Activated naive CD8-positive, alpha-beta T cell (primary cell): ENCODE measurements around the gene FIGN.

Experiments used
- H3K27ac Mint-ChIP-seq: one replicate; pipeline ENCODE4 v1.8.0; 2021; ENCODE audit warnings: mixed read lengths
- H3K27me3 Mint-ChIP-seq: one replicate; pipeline ENCODE4 v1.8.0; 2021; ENCODE audit warnings: mixed read lengths
- H3K36me3 Mint-ChIP-seq: one replicate; pipeline ENCODE4 v1.8.0; 2021; ENCODE audit warnings: mixed read lengths
- H3K4me1 Mint-ChIP-seq: one replicate; pipeline ENCODE4 v1.8.0; 2021; ENCODE audit warnings: low read depth, mixed read lengths
- H3K4me3 Mint-ChIP-seq: one replicate; pipeline ENCODE4 v1.8.0; 2021; ENCODE audit warnings: mild to moderate bottlenecking, mixed read lengths
- H3K9me3 Mint-ChIP-seq: one replicate; pipeline ENCODE4 v1.8.0; 2021; ENCODE audit warnings: low read depth, mixed read lengths

FIGN gene

DNA sequence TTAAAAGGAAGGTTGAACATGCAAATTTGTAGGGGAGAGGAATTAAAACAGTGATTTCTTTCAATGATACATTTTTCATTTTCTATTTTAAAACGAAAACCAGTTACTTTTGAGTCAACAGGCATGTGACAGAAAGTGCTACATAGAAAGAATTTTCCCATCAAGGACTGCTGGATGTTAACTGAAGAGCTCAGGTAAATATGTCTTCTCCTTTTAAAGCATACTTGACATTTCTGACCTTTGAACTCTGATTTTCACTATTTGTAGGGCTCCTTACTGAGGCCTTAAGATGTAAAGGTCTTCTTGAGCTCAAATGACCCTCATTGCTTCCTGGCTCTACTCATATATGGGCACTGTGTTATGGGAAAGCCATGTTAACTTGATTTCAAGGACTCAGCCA is 32.4 kb downstream of the FIGN start:
- Mint-ChIP-seq H3K27me3 (no peaks in the 10 kb centered on the region), H3K4me1 (no peaks in the 10 kb centered on the region), H3K27ac (no peak overlapping the region), H3K4me3 (no peak overlapping the region), H3K36me3 (no peaks in the 10 kb centered on the region), H3K9me3 (no peaks in the 10 kb centered on the region)

DNA sequence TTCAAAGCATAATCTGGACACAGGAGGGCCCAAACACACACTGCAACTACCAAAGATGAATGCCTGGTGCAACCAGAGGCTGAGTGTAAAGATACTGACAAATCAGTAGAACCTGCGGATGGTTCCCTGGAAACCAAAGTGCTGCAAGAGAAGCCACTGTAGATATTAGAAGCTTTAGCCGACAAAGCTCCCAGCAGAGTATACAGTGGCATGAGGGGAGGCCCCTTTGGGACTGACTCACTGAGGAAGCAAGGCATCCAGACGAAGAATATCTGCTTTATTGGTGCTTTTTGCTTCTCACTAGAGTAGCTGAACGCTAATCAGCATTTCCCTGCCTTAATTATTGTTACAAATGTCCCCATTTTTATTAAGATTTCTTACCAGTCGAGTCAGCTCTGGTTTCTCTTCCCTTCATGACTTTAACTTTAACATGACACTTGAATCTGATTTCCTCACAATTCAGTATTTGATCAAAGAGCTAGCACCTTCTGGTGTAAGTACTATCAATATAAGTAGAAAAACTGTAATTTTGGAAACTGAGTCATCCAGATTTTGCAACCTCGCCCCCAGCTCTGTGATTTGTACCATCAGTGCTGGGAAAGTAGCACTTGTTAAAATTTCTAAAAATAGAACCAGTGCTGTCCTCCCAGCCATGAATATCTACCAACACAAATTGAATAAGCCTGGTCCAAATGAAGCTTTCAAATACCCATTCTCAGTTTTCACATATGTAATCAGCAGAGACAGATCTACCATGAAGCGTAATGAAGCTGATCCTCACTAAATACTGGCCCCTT is 34.2 kb downstream of the FIGN start:
- Mint-ChIP-seq H3K9me3 (no peaks in the 10 kb centered on the region), H3K4me1 (no peaks in the 10 kb centered on the region), H3K27ac (no peak overlapping the region), H3K27me3 (no peaks in the 10 kb centered on the region), H3K36me3 (no peaks in the 10 kb centered on the region), H3K4me3 (no peak overlapping the region)

GRCh38 chr2:163698857-163699256 is 37.0 kb downstream of the FIGN start:
- Mint-ChIP-seq H3K27me3 (no peaks in the 10 kb centered on the region), H3K4me3 (no peak overlapping the region), H3K9me3 (peaks cover 7% of the 10 kb centered on the region), H3K4me1 (no peaks in the 10 kb centered on the region), H3K27ac (no peak overlapping the region), H3K36me3 (no peaks in the 10 kb centered on the region)

DNA sequence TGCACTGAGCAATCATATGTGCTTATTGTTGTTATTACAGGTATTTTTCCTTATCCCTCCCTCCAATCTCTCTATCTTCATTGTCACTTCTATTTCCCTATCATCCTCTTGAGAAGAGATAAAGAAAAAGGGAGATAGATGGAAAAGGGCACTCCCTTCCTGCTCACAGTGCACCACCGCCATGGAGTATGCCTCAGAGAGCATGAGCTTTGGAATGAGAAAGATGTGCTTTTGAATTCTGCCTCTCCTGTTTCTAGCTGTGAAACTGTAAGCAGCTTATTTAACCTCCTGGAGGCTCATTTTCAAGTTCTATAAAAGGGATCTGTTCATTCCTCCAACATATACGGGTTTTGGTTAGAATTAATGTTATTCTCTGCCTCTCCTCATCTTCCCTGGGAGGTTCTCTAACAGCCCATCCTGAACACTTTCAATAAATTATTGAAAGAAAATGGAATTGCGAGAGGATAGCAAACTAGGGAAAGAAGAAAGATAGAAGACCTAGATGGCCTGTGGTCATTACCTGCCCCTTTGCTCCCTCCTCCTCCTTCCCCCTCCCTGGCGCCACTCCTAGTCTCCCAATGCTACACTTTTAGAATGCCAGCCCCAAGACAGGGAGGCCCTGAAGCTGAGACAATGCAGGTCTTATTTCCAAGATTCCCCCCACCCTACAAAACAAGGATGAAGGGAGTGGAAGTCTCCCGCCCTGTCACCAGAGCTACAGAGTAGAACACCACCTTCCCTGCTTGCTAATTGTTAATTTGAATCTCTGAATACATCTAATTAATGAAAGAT is 37.8 kb downstream of the FIGN start:
- H3K36me3 Mint-ChIP-seq: no peaks in the 10 kb centered on the region
- no peaks in the 10 kb centered on the region for H3K4me1 Mint-ChIP-seq
- peaks cover 12% of the 10 kb centered on the region for H3K9me3 Mint-ChIP-seq
- no peaks in the 10 kb centered on the region for H3K27me3 Mint-ChIP-seq
- H3K27ac Mint-ChIP-seq: no peak overlapping the region
- H3K4me3 Mint-ChIP-seq: no peak overlapping the region

GRCh38 chr2:163697429-163697828 is 38.4 kb downstream of the FIGN start:
- H3K9me3 Mint-ChIP-seq: peaks cover 16% of the 10 kb centered on the region
- no peaks in the 10 kb centered on the region for H3K4me1 Mint-ChIP-seq
- no peaks in the 10 kb centered on the region for H3K36me3 Mint-ChIP-seq
- H3K27me3 Mint-ChIP-seq: no peaks in the 10 kb centered on the region
- no peak overlapping the region for H3K27ac Mint-ChIP-seq
- H3K4me3 Mint-ChIP-seq: no peak overlapping the region

- Mint-ChIP-seq H3K4me1 (no peaks in the 10 kb centered on the region), H3K27me3 (no peaks in the 10 kb centered on the region), H3K27ac (no peak overlapping the region), H3K9me3 (peaks cover 17% of the 10 kb centered on the region), H3K36me3 (no peaks in the 10 kb centered on the region), H3K4me3 (no peak overlapping the region)
Observed at GRCh38 chr2:163693484-163693883, 42.3 kb downstream of the FIGN start.

- no peaks in the 10 kb centered on the region for H3K4me1 Mint-ChIP-seq
- no peak overlapping the region for H3K4me3 Mint-ChIP-seq
- no peaks in the 10 kb centered on the region for H3K36me3 Mint-ChIP-seq
- peaks cover 22% of the 10 kb centered on the region for H3K9me3 Mint-ChIP-seq
- no peak overlapping the region for H3K27ac Mint-ChIP-seq
- no peaks in the 10 kb centered on the region for H3K27me3 Mint-ChIP-seq
Observed at GRCh38 chr2:163692611-163693482, 43.0 kb downstream of the FIGN start.

GRCh38 chr2:163692081-163692480 is 43.7 kb downstream of the FIGN start:
- Mint-ChIP-seq H3K4me1 (no peaks in the 10 kb centered on the region), H3K4me3 (no peak overlapping the region), H3K9me3 (peaks cover 22% of the 10 kb centered on the region), H3K36me3 (no peaks in the 10 kb centered on the region), H3K27me3 (no peaks in the 10 kb centered on the region), H3K27ac (no peak overlapping the region)

DNA sequence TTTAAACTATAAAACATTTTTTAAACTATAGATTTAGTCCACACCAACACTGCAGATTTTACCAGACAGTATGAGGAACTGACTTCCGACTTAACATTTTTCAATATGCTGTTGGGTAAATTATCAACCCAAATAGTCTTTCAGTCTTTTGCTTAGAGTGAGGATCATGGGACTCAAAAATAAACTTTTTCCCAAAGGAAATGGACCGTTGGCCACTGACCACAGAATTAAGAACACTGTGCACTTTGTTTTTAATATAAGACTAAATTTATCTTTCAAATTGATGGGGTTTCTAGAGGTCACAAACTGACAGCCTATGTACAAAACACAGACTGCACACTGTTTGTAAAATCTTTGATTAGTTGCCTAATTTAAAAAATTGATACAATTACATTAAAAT is 44.9 kb downstream of the FIGN start:
- no peak overlapping the region for H3K27ac Mint-ChIP-seq
- H3K36me3 Mint-ChIP-seq: no peaks in the 10 kb centered on the region
- H3K4me1 Mint-ChIP-seq: no peaks in the 10 kb centered on the region
- H3K9me3 Mint-ChIP-seq: peaks cover 22% of the 10 kb centered on the region
- H3K4me3 Mint-ChIP-seq: no peak overlapping the region
- no peaks in the 10 kb centered on the region for H3K27me3 Mint-ChIP-seq

DNA sequence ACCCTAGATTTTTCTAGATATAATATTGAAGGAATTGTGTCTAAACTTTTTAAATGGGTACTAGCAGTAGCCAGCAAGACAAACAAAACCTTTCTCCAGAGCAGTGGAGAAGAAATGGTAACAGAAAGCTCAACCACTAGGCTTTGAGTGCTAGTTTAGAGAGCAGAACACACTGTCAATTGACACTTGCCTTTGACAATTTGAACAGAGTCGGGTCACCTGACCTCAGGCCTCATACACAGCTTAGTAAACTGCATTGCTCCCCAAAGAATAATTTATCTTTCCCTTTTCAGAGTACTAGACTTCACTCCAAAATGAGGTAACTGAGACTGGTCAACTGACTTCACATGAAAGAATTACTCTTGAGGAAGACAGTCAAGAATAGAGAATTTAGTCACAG is 48.6 kb downstream of the FIGN start:
- H3K36me3 Mint-ChIP-seq: no peaks in the 10 kb centered on the region
- H3K4me3 Mint-ChIP-seq: no peak overlapping the region
- H3K9me3 Mint-ChIP-seq: peaks cover 6% of the 10 kb centered on the region
- no peak overlapping the region for H3K27ac Mint-ChIP-seq
- H3K4me1 Mint-ChIP-seq: no peaks in the 10 kb centered on the region
- no peaks in the 10 kb centered on the region for H3K27me3 Mint-ChIP-seq

DNA sequence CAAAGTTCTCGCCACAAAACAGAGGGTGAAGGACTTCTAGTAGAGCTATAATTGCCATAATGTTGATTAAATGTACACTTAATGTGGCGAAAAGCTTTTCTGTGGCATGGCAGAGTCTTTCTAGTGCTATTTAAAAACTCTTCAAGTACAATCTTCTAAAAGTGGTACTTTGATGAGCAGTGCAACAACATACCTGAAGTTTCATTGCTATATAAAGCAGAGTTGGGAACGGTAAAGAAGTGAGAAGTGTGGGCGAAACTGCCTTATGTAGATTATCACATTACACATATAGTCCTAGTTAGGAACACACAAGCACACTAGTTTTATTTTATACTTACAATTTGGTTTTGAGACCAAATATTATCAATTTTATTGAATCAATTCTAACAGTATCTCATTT is 49.5 kb downstream of the FIGN start:
- Mint-ChIP-seq H3K4me1 (no peaks in the 10 kb centered on the region), H3K27me3 (no peaks in the 10 kb centered on the region), H3K4me3 (no peak overlapping the region), H3K36me3 (no peaks in the 10 kb centered on the region), H3K27ac (no peak overlapping the region), H3K9me3 (peaks cover 6% of the 10 kb centered on the region)

DNA sequence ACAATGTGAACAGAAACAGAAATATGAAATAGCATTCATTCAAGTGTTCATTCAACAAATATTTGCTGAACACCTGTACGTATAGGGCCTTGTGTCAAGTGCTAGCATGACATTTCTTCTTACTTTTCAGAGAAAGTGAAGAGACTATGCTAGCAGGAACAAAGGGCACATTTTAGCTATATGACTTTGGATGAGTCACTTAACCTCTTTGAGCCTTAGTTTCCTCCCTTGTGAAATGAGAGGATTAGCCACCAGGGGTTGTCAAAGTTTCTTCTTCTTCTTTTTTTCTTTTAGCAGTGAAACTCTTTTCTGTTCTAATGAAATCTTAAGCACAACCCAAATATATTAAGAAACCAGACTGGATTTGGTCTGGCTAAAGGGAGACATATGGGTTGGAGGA is 53.1 kb downstream of the FIGN start:
- H3K4me3 Mint-ChIP-seq: no peak overlapping the region
- no peak overlapping the region for H3K27ac Mint-ChIP-seq
- H3K27me3 Mint-ChIP-seq: no peaks in the 10 kb centered on the region
- no peaks in the 10 kb centered on the region for H3K9me3 Mint-ChIP-seq
- no peaks in the 10 kb centered on the region for H3K36me3 Mint-ChIP-seq
- H3K4me1 Mint-ChIP-seq: no peaks in the 10 kb centered on the region

DNA sequence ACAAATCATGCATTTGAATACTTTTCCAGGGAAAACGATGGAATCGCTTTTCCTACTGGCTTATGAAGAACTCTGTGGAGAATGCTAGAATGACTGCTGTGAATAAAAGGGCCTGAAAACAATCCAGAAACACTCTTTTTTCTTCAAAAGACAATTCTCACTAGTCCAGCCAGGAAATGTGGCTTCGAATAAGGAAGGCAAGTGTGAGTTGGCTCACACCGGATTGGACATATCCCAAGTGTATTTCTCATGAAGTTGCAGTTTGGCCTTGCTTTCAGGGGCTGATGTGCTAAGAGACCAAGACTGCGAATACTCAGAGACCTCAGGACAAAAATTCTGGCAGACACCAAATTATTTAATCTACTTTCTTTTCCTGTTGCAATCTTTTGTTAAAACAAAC is 54.1 kb downstream of the FIGN start:
- Mint-ChIP-seq H3K4me1 (no peaks in the 10 kb centered on the region), H3K27me3 (no peaks in the 10 kb centered on the region), H3K9me3 (no peaks in the 10 kb centered on the region), H3K27ac (no peak overlapping the region), H3K36me3 (no peaks in the 10 kb centered on the region), H3K4me3 (no peak overlapping the region)

- no peaks in the 10 kb centered on the region for H3K27me3 Mint-ChIP-seq
- no peaks in the 10 kb centered on the region for H3K36me3 Mint-ChIP-seq
- no peak overlapping the region for H3K27ac Mint-ChIP-seq
- H3K4me3 Mint-ChIP-seq: no peak overlapping the region
- H3K4me1 Mint-ChIP-seq: no peaks in the 10 kb centered on the region
- peaks cover 2% of the 10 kb centered on the region for H3K9me3 Mint-ChIP-seq
Observed at GRCh38 chr2:163675388-163675787, 60.4 kb downstream of the FIGN start.

DNA sequence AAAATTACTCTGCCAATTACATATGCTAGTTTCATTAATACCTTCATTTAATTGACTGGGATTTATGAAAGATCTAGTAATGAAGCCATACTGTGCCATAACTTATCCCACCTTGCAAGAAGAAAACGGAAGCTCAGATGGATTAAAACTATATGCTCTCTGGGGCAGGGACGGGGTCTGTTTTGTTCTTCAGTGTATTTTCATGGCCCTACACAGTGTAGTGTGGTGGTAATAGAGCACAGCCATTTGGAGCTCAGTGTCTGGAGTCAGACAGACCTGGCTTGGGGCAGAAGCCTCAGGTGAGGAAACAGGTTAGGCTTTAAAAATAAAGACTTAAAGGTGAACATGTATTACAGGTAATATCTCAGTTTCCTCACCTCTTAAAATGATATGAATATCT is 62.3 kb downstream of the FIGN start:
- Mint-ChIP-seq H3K9me3 (peaks cover 2% of the 10 kb centered on the region), H3K27ac (no peak overlapping the region), H3K36me3 (no peaks in the 10 kb centered on the region), H3K4me3 (no peak overlapping the region), H3K27me3 (no peaks in the 10 kb centered on the region), H3K4me1 (no peaks in the 10 kb centered on the region)
